SU-DHL-6 (cell line): Measurements from ENCODE around the gene GP1BA.

Experiments used
- H2AFZ ChIP-seq: fragments of 200-600 bp; sonication (generic); 2 replicates; pipeline ENCODE4 v1.6.1; 2014; ENCODE audit warnings: low read depth, mild to moderate bottlenecking, moderate library complexity, mixed read lengths, antibody characterized with exemption, low read length; ENCODE audit not compliant: severe bottlenecking
- H3F3A ChIP-seq: fragments of 200-600 bp; shearing (Covaris generic); 2 replicates; pipeline ENCODE4 v1.6.0; 2016; ENCODE audit warnings: antibody characterized with exemption, mild to moderate bottlenecking; ENCODE audit not compliant: insufficient read depth
- H3K27ac ChIP-seq: fragments of 200-600 bp; sonication (generic); 2 replicates; pipeline ENCODE4 v1.5.1; 2016; ENCODE audit warnings: low read depth, mild to moderate bottlenecking, low read length, moderate library complexity, mixed read lengths
- H3K27me3 ChIP-seq: fragments of 200-600 bp; sonication (generic), shearing (Covaris generic); 2 replicates; pipeline ENCODE4 v1.6.0; 2014; ENCODE audit warnings: mild to moderate bottlenecking, low read length
- H3K36me3 ChIP-seq: fragments of 200-600 bp; sonication (generic); 2 replicates; pipeline ENCODE4 v1.6.1; 2014; ENCODE audit warnings: mild to moderate bottlenecking, low read length, mixed read lengths
- H3K4me2 ChIP-seq: fragments of 300-600, 200-600 bp; shearing (Covaris generic), sonication (generic); 2 replicates; pipeline ENCODE4 v1.6.0; 2014; ENCODE audit warnings: low read length, low read depth, mild to moderate bottlenecking; ENCODE audit not compliant: poor library complexity, severe bottlenecking
- H3K4me3 ChIP-seq: fragments of 200-600 bp; sonication (generic); 2 replicates; pipeline ENCODE4 v1.5.1; 2014; ENCODE audit warnings: antibody characterized with exemption, low read length, mild to moderate bottlenecking, mixed read lengths; ENCODE audit not compliant: insufficient read depth, poor library complexity, severe bottlenecking
- H3K79me2 ChIP-seq: fragments of 200-600 bp; sonication (generic); 2 replicates; pipeline ENCODE4 v1.6.1; 2014; ENCODE audit warnings: mild to moderate bottlenecking, low read length, moderate library complexity; ENCODE audit not compliant: insufficient read depth
- H3K9ac ChIP-seq: fragments of 200-600 bp; sonication (generic); 2 replicates; pipeline ENCODE4 v1.7.0; 2014; ENCODE audit warnings: mild to moderate bottlenecking, low read length
- H3K9me2 ChIP-seq: fragments of 200-600 bp; sonication (generic); replicated peaks from 2 replicates; pipeline ENCODE4 v1.6.1; 2014; ENCODE audit warnings: low read length; ENCODE audit not compliant: insufficient read depth
- H3K9me3 ChIP-seq: fragments of 200-600 bp; sonication (generic); 2 replicates; pipeline ENCODE4 v1.6.1; 2014; ENCODE audit warnings: low read length, mixed read lengths; ENCODE audit not compliant: insufficient read depth
- H4K20me1 ChIP-seq: fragments of 200-600 bp; sonication (generic); 2 replicates; pipeline ENCODE4 v1.6.1; 2014; ENCODE audit warnings: low read depth, mild to moderate bottlenecking, antibody characterized with exemption, low read length, moderate library complexity, mixed read lengths
- CTCF ChIP-seq: fragments of 200-600 bp; sonication (generic); IDR thresholded peaks from one replicate; pipeline ENCODE4 v1.5.1; 2017; ENCODE audit warnings: antibody characterized with exemption, mild to moderate bottlenecking, low read length, moderate library complexity; ENCODE audit not compliant: insufficient read depth, poor library complexity, severe bottlenecking
- EZH2phosphoT487 ChIP-seq: fragments of 200-600 bp; sonication (generic), shearing (Covaris generic); conservative IDR thresholded peaks from 2 replicates; pipeline ENCODE4 v1.6.1; 2018; ENCODE audit warnings: mild to moderate bottlenecking, antibody characterized with exemption, low read length, moderate library complexity, mixed read lengths

Gene GP1BA

GRCh38 chr17:4891411-4892410 lies 40.4 kb upstream of the GP1BA start:
- H3K27ac ChIP-seq, result no peak overlapping the region
- H3K9me3 ChIP-seq, result no peaks in the 10 kb centered on the region

GRCh38 chr17:4892499-4893221 lies 39.4 kb upstream of the GP1BA start:
- no peaks in the 10 kb centered on the region for H3K36me3 ChIP-seq
- H3K4me3 ChIP-seq, result no peak overlapping the region

More at GRCh38 chr17:4891411-4892410, 40.4 kb upstream of the GP1BA start:
- no peaks in the 10 kb centered on the region for H3K79me2 ChIP-seq
- TF ChIP-seq CTCF, result no peak
- no peak for TF ChIP-seq EZH2phosphoT487
- no peaks in the 10 kb centered on the region for H3K9me2 ChIP-seq
- H3F3A ChIP-seq, result no peaks in the 10 kb centered on the region
- H3K4me3 ChIP-seq, result no peak overlapping the region
- H3K4me2 ChIP-seq, result no peak overlapping the region
- no peaks in the 10 kb centered on the region for H3K27me3 ChIP-seq
- H2AFZ ChIP-seq, result no peak overlapping the region
- H3K9ac ChIP-seq, result no peak overlapping the region
- no peaks in the 10 kb centered on the region for H4K20me1 ChIP-seq
- H3K36me3 ChIP-seq, result no peaks in the 10 kb centered on the region

GRCh38 chr17:4893272-4893671 lies 38.8 kb upstream of the GP1BA start:
- no peak overlapping the region for H3K4me3 ChIP-seq
- no peaks in the 10 kb centered on the region for H3K9me2 ChIP-seq
- no peaks in the 10 kb centered on the region for H3K79me2 ChIP-seq
- no peak overlapping the region for H2AFZ ChIP-seq
- H3K9me3 ChIP-seq, result no peaks in the 10 kb centered on the region
- H3K27ac ChIP-seq, result no peak overlapping the region
- H3K9ac ChIP-seq, result no peak overlapping the region
- H3K4me2 ChIP-seq, result no peak overlapping the region
- peaks cover 2% of the 10 kb centered on the region; the same call in 1 of the 2 replicates for H3F3A ChIP-seq
- no peaks in the 10 kb centered on the region for H3K27me3 ChIP-seq
- no peaks in the 10 kb centered on the region for H4K20me1 ChIP-seq
- H3K36me3 ChIP-seq, result no peaks in the 10 kb centered on the region
- TF ChIP-seq CTCF (no peak), EZH2phosphoT487 (no peak)

More at GRCh38 chr17:4892499-4893221, 39.4 kb upstream of the GP1BA start:
- Histone ChIP-seq H3K4me2 (no peak overlapping the region), H3K9me2 (no peaks in the 10 kb centered on the region), H3F3A (no peaks in the 10 kb centered on the region), H4K20me1 (no peaks in the 10 kb centered on the region), H3K27ac (no peak overlapping the region), H3K79me2 (no peaks in the 10 kb centered on the region), H3K9ac (no peak overlapping the region), H3K9me3 (no peaks in the 10 kb centered on the region), H3K27me3 (no peaks in the 10 kb centered on the region), H2AFZ (no peak overlapping the region)
- no peak for TF ChIP-seq EZH2phosphoT487
- no peak for TF ChIP-seq CTCF
